H1 (cell line): ENCODE data around the gene PFKM.

Experiments used
- EZH2 ChIP-seq: fragments of 200-600 bp; sonication (generic); IDR thresholded peaks from 2 replicates; pipeline ENCODE4 v1.7.1; 2012; ENCODE audit warnings: low read depth, mild to moderate bottlenecking, moderate library complexity, low read length, inconsistent platforms; ENCODE audit not compliant: severe bottlenecking
- POLR2A ChIP-seq, 2 experiments: IDR thresholded peaks; 1 replicate in 1 of 2; 2 replicates in 1 of 2; pipeline ENCODE4 v1.6.1; 2011; ENCODE audit warnings: low read depth in 2 of 2, low read length in 2 of 2, mild to moderate bottlenecking in 2 of 2; ENCODE audit errors: control extremely low read depth in 1 of 2
- RNF2 ChIP-seq: fragments of 200-900, 300-1000 bp; sonication (generic); IDR thresholded peaks from 2 replicates; pipeline ENCODE4 v1.7.1; 2016; ENCODE audit warnings: borderline replicate concordance, low read depth, mild to moderate bottlenecking, antibody characterized with exemption, low read length; ENCODE audit not compliant: poor library complexity, severe bottlenecking; ENCODE audit errors: missing control alignments
- SIN3A ChIP-seq, 2 experiments: IDR thresholded peaks in 1 of 2; conservative IDR thresholded peaks in 1 of 2; 2 replicates each; pipeline ENCODE4 v1.6.1; 2011 to 2012; ENCODE audit warnings: low read length in 2 of 2, improper control_type of control experiment in 1 of 2, low read depth in 1 of 2, mild to moderate bottlenecking in 1 of 2
- TF ChIP-seq, protein P1 (sequence below), 3 experiments: IDR thresholded peaks; 1 replicate in 2 of 3; 2 replicates in 1 of 3; pipeline versions ENCODE4 v1.5.1 to v1.6.1; 2011; ENCODE audit warnings: low read length in 3 of 3, mild to moderate bottlenecking in 3 of 3, inconsistent platforms in 2 of 3, low read depth in 1 of 3, moderate library complexity in 1 of 3; ENCODE audit not compliant: insufficient read depth in 1 of 3; ENCODE audit errors: control extremely low read depth in 1 of 3

GRCh38 chr12:48118284-48118871, 786 bp upstream of the PFKM start:
- TF ChIP-seq RNF2 (no peak), SIN3A (conservative IDR thresholded peaks at IDR 0.05 in 1 of 2, IDR thresholded peaks at IDR 0.05 in 1 of 2; ENCODE audit: low read depth in 1 of 2, low read length in 2 of 2) (no peak), EZH2 (no peak), POLR2A (IDR thresholded peaks at IDR 0.05; ENCODE audit: control extremely low read depth in 1 of 2, low read depth in 2 of 2, low read length in 2 of 2) (no peak)
- TF ChIP-seq, protein P1, sequence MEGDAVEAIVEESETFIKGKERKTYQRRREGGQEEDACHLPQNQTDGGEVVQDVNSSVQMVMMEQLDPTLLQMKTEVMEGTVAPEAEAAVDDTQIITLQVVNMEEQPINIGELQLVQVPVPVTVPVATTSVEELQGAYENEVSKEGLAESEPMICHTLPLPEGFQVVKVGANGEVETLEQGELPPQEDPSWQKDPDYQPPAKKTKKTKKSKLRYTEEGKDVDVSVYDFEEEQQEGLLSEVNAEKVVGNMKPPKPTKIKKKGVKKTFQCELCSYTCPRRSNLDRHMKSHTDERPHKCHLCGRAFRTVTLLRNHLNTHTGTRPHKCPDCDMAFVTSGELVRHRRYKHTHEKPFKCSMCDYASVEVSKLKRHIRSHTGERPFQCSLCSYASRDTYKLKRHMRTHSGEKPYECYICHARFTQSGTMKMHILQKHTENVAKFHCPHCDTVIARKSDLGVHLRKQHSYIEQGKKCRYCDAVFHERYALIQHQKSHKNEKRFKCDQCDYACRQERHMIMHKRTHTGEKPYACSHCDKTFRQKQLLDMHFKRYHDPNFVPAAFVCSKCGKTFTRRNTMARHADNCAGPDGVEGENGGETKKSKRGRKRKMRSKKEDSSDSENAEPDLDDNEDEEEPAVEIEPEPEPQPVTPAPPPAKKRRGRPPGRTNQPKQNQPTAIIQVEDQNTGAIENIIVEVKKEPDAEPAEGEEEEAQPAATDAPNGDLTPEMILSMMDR (IDR thresholded peaks at IDR 0.05; ENCODE audit: control extremely low read depth in 1 of 3, insufficient read depth in 1 of 3, low read depth in 1 of 3, low read length in 3 of 3), result no peak
